HG02571 (cell line): ENCODE measurements around the gene APLP2.
A peak's percentile ranks its signal among the peaks of the same experiment; 100 is the strongest.
"Not testable (repeated sequence)": the region's sequence is repeated elsewhere in the genome, so short reads cannot be mapped to it uniquely, and the experiment has no call there.

Experiments used
- ATAC-seq: cut with Tn5 transposase; IDR thresholded peaks from one replicate; pipeline ENCODE4 v1.9.1; 2021; ENCODE audit warnings: mild to moderate bottlenecking, moderate library complexity; ENCODE audit not compliant: unreplicated experiment

Gene APLP2

DNA sequence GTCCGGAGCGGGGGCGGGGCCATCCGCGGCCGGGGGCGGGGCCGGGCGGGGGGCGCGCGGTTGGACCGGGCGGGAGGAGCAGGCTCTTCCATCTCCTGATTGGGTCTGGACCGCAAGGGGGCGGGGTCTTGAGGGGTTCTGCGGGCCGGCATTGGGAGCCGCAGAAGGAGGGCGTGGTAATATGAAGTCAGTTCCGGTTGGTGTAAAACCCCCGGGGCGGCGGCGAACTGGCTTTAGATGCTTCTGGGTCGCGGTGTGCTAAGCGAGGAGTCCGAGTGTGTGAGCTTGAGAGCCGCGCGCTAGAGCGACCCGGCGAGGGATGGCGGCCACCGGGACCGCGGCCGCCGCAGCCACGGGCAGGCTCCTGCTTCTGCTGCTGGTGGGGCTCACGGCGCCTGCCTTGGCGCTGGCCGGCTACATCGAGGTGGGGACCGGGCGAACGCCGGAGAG is at the start of gene APLP2:
Gene APLP2, plus strand, starts transcription at position 236 of the 450 bp plus-strand sequence. Its CDS starts 84 bp downstream, at position 320.
- peak; percentile 98 for ATAC-seq

- no peak for ATAC-seq
Measured at GRCh38 chr11:130020323-130020722, 49.4 kb upstream of the APLP2 start.

- not testable (repeated sequence) for ATAC-seq
Measured at GRCh38 chr11:130021606-130022005, 48.1 kb upstream of the APLP2 start.

GRCh38 chr11:130022799-130023198 is 46.9 kb upstream of the APLP2 start:
- ATAC-seq: no peak

GRCh38 chr11:130023204-130023603 is 46.5 kb upstream of the APLP2 start:
- peak; percentile 85 for ATAC-seq

GRCh38 chr11:130024361-130024760 is 45.3 kb upstream of the APLP2 start:
- ATAC-seq: no peak

DNA sequence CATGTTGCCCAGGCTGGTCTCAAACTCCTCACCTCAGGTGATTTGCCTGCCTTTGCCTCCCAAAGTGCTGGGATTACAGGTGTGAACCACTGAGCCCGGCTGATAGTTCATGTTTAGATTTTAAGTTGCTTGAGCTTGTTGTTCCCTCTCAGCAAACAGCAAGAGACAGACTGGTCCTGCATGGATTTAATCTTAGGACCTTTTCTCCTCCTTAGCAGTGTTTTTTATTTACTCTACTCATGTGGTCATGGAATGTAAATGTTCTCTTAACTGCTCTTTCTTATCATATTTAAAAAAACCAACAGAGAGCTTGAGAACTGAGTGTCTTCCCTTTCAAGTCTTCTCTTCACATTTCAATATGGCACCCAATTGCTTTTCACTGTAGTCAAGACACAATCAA is 44.3 kb upstream of the APLP2 start:
- ATAC-seq: no peak

DNA sequence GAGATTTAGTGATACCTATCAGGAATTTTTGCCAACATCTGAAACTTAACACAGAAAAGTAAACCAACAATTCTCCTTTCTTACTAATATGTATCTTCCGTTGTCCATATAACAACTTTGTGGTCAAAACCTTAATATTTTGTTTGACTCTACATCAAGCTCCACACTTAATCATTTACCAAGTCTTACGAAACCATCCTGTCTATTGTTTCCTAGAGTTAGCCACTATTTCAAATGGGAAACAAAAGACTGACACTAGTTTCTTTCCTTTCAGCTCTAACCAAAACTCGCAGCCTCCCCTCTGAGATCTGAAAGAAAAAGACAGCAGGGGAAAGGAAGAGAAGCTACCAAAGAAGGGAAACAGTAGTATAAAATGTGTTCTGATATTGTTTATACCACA is 40.6 kb upstream of the APLP2 start:
- ATAC-seq: no peak

DNA sequence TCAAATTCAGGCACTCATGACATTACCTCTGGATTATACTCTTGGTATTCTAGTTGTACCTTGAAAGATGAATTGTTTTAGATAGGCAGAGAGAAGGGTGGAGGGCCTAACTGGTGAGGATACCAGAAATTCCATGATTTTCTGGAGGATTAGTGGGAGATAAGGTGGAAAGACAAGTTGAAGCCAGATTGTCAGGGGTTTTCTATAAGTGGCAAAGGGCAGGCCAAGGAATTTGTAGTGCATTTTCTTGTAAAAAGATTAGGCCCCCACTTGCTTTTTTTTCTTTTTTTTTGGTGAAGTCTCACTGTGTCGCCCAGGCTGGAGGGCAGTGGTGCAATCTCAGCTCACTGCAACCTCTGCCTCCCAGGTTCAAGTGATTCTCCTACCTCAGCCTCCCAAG is 38.6 kb upstream of the APLP2 start:
- ATAC-seq: no peak

DNA sequence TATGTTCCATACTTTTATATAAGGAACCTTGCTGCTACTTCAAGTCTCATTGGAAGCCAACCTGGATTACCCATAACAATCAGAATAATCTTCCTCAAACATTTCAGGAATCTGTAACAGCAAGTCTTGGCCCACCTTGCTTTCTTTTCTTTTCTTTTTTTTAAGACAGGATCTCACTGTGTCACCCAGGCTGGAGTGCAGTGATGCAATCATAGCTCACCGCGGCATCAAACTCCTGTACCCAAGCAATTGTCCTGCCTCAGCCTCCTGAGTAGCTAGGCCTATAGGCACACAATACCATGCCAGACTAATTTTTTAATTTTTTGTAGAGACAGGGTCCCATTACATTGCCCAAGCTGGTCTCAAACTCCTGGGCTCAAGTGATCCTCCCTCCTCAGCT is 37.7 kb upstream of the APLP2 start:
- no peak for ATAC-seq

DNA sequence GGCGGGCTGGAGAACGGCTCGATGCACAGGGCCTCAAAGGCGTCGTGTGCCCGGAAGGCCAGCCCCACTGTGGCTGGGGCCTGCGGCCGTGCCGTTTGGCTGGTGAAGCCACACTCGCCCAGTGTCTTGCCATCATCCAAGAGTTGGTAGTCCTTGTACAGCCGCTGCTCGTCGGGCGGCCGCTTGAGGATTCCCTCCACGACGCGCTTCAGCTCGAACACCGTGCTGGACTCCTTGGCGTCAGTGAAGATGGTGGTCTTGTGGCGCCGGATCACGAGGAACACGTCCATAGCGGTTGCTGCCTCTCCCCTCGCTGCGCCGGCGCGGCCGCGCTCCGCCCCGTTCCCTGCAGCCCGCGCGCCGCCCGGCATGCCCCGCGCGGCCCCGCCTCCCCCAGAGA is 36.8 kb upstream of the APLP2 start:
- ATAC-seq: no peak

- no peak for ATAC-seq
Measured at GRCh38 chr11:130034236-130034635, 35.5 kb upstream of the APLP2 start.

- no peak for ATAC-seq
Measured at GRCh38 chr11:130037058-130037457, 32.6 kb upstream of the APLP2 start.

- no peak for ATAC-seq
Measured at GRCh38 chr11:130037881-130038585, 31.7 kb upstream of the APLP2 start.

- no peak for ATAC-seq
Measured at GRCh38 chr11:130040281-130040940, 29.3 kb upstream of the APLP2 start.

DNA sequence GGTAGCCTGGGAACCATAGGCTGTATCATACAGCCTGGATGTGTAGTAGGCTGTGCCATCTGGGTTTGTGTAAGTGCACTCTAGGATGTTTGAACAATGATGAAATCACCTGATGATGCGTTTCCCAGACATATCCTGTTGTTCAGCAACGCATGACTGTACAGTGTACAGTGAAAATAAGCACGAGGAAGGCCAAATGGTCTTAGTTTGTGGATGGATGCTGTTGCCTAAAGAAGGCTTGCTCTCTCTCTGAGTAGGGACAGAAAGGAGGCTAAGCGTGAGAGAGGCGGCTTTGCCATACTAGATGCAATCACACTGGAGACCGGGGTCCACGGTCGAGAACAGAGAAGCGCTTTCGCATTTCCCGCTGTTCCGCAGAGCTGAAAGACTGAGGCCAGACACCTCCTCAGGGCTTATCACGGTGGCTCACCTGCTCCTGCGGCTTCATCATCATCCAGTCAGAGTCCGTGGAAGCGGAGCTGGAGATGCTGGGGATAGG is 27.6 kb upstream of the APLP2 start:
- no peak for ATAC-seq

GRCh38 chr11:130043575-130043974 is 26.1 kb upstream of the APLP2 start:
- no peak for ATAC-seq

DNA sequence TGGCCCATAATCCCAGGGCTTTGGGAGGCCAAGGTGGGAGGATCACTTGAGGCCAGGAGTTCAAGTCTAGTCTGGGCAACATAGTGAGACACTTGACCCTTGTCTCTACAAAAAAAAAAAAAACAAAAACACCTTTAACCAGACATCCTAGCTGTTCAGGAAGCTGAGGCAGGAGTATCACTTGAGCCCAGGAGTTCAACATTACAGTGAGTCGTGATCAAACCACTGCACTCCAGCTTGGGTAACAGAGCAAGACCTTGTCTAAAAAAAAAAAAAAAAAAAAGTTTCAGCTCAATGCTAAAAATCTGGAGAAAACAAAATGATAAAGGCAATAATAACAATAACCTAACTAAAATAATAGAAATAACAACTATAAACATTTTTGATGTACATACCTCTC is 22.6 kb upstream of the APLP2 start:
- no peak for ATAC-seq

DNA sequence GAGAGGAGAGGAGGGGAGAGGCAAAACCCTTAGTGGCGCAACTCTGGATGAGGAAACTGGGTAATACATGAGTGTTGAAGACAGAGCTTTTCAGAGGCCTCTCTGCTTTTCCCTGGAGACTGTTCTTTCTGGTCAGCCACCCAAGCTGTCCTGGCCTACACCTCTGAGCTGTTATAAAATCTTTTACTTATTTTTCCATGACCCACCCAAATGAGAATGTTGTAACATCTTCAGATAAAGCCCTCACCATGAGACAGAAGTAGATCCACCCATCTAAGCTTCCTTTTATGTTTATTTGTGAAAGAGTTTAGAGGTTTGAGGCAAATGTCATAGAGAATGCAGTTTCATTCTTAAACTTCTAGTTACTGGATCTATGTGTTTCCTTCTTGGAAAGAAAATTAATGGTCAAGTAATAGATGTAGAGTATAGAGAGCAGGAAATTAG is 20.3 kb upstream of the APLP2 start:
- no peak for ATAC-seq

- ATAC-seq: no peak
Measured at GRCh38 chr11:130050257-130050656, 19.4 kb upstream of the APLP2 start.

- no peak for ATAC-seq
Measured at GRCh38 chr11:130051082-130051481, 18.6 kb upstream of the APLP2 start.

DNA sequence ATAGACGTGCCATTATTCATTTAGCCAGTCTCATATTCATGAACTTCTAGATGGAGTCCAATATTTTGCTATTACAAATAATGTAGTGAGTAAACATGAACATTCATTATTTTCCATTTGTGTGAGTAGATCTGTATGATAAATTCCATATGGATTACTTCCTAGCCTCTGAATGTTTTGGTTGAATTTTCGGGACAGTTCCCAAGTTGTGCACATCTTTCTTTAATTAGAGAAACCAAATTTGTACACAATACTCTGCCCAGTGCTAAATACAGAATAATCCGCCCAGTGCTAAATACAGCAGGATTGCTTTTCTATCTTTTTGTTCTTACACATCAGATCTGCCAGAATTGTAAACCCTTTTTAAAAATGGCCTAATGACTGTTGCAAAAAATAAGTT is 17.1 kb upstream of the APLP2 start:
- ATAC-seq: no peak
